ENCODE measurements around the gene ZNF513. TPM values are rescaled to one million over a fixed set of nuclear protein-coding genes. Genes with fewer than 3 reads are reported as not detected.

ZNF513 gene
- total RNA-seq, 1 experiment from 2014 or later, result 12.8 TPM

GRCh38 chr2:27370026-27370815 lies 10.3 kb downstream of the ZNF513 start, which contains the start of the genes EIF2B4 and SNX17:
Gene EIF2B4, minus strand, starts transcription at chr2:27370338. Its CDS starts 24 bp downstream, at chr2:27370314.
Gene SNX17, plus strand, starts transcription at chr2:27370616. Its CDS starts 128 bp downstream, at chr2:27370744.
- Histone ChIP-seq H3K36me3 (ENCODE audit: control insufficient read depth in 1 of 2, insufficient read depth in 2 of 2, low read length in 2 of 2) (peaks cover 26 to 51% of the 10 kb centered on the region in 2 experiments; a peak in 3 of 4 replicates), H2AFZ (ENCODE audit: low read depth, low read length, poor library complexity, severe bottlenecking) (no peak within 1 kb of the TSS), H3K9me3 (ENCODE audit: control insufficient read depth in 1 of 2, insufficient read depth in 1 of 2, low read depth in 1 of 2, low read length in 2 of 2) (no peaks in the 10 kb centered on the region), H3K4me2 (ENCODE audit: low read length) (peak within 1 kb of the TSS; percentile 85), H3K9me2 (ENCODE audit: insufficient read depth) (no peaks in the 10 kb centered on the region), H3K4me1 (ENCODE audit: control insufficient read depth in 1 of 2, insufficient read depth in 2 of 2, low read length in 2 of 2) (peaks cover 10 to 29% of the 10 kb centered on the region in 2 experiments; a peak in 3 of 4 replicates), H4K20me1 (ENCODE audit: insufficient read depth) (no peaks in the 10 kb centered on the region), H3K27ac (ENCODE audit: low read depth, low read length) (peak within 1 kb of the TSS; percentile 85), H3K79me2 (ENCODE audit: insufficient read depth, low read length) (peaks cover 56% of the 10 kb centered on the region), H3K27me3 (ENCODE audit: insufficient read depth, low read length) (no peaks in the 10 kb centered on the region), H3K9ac (ENCODE audit: low read length) (peak within 1 kb of the TSS; percentile 83), H3K4me3 (replicated peaks in 1 of 2; ENCODE audit: low read depth in 1 of 2, low read length in 2 of 2) (peak within 1 kb of the TSS; percentile 64 to 96)
- CTCF ChIA-PET, result interaction anchor here (1.0 to 1.9 kb wide), 3 partner anchors 10 to 67 kb away, joined by 4 to 7 read pairs (median 5); partner anchors contain the start of genes GTF3C2 and ZNF513
- no TSS peak for BruUV-seq (replicated peaks)
- DNase-seq (ENCODE audit: low read depth, low spot score) (peak; percentile 98), ATAC-seq (peak; percentile 94)
- RAD21 ChIA-PET (ENCODE audit: low non-redundant PET in 1 of 2, low total read pairs in 2 of 2, uncharacterized antibody in 2 of 2, unreplicated experiment in 2 of 2), result interaction anchor here in 1 of 2 experiments (1.4 kb wide), 1 partner anchor 67 kb away, joined by 4 read pairs; no protein-coding TSS in a partner anchor
- intact Hi-C loops (cut with micrococcal nuclease), result loop anchor here (1.0 to 5.0 kb wide), 3 partner anchors 10 to 48 kb away; partner anchors contain the start of genes GTF3C2, MPV17 and ZNF513
- POLR2A ChIA-PET, result interaction anchor here (1.1 to 3.9 kb wide), 5 partner anchors 9 to 47 kb away, joined by 4 to 14 read pairs (median 5); partner anchors contain the start of genes GTF3C2, MPV17 and ZNF513
- TF ChIP-seq SP1 (IDR thresholded peaks at IDR 0.05; ENCODE audit: low read depth) (no peak), ELF1 (IDR thresholded peaks at IDR 0.05; ENCODE audit: borderline replicate concordance, low read depth) (no peak), CEBPB (IDR thresholded peaks at IDR 0.05; ENCODE audit: low read depth) (no peak), POLR2A (IDR thresholded peaks at IDR 0.05; ENCODE audit: borderline replicate concordance, extremely low read depth, insufficient read depth, insufficient read length) (peak; percentile 77), EZH2phosphoT487 (IDR thresholded peaks at IDR 0.05; ENCODE audit: borderline replicate concordance) (no peak), MAX (IDR thresholded peaks at IDR 0.05) (no peak), ZBTB33 (IDR thresholded peaks at IDR 0.05; ENCODE audit: extremely low read depth, insufficient replicate concordance, low read length) (peak; percentile 91), SIN3A (IDR thresholded peaks at IDR 0.05; ENCODE audit: low read depth) (no peak), ATF3 (IDR thresholded peaks at IDR 0.05) (no peak), CTCF (IDR thresholded peaks at IDR 0.05 in 2 of 3, conservative IDR thresholded peaks at IDR 0.05 in 1 of 3; ENCODE audit: borderline replicate concordance in 1 of 3, insufficient read depth in 1 of 3, low read depth in 2 of 3, low read length in 2 of 3) (peak in 2 of 3 experiments; percentile 69 to 79; a peak in 4 of 6 replicates), YY1 (IDR thresholded peaks at IDR 0.05; ENCODE audit: extremely low read depth, insufficient replicate concordance, low read depth, low read length) (peak; percentile 90), ZNF274 (IDR thresholded peaks at IDR 0.05; ENCODE audit: low read depth, low read length) (no peak), CBX3 (IDR thresholded peaks at IDR 0.05; ENCODE audit: low read depth) (no peak), POLR2AphosphoS5 (IDR thresholded peaks at IDR 0.05; ENCODE audit: low read depth, low read length) (peak; percentile 94), TCF7L2 (IDR thresholded peaks at IDR 0.05; ENCODE audit: borderline replicate concordance, extremely low read depth, insufficient read depth, insufficient read length) (peak; percentile 100), REST (IDR thresholded peaks at IDR 0.05; ENCODE audit: low read depth) (no peak)
